ENCODE data around the gene DBT. TPM values are rescaled to one million over a fixed set of nuclear protein-coding genes. Genes with fewer than 3 reads are reported as not detected.

DBT gene
- total RNA-seq, 1 donor = 6.9 TPM

- Histone ChIP-seq H3K27ac (ENCODE audit: low read depth, low read length) (no peak overlapping the region), H3K79me2 (ENCODE audit: insufficient read depth, low read length) (no peaks in the 10 kb centered on the region), H3K27me3 (ENCODE audit: insufficient read depth, low read length) (no peaks in the 10 kb centered on the region), H3K4me1 (ENCODE audit: insufficient read depth, low read length) (no peaks in the 10 kb centered on the region), H3K4me3 (ENCODE audit: insufficient read depth, low read length) (no peak overlapping the region), H2AFZ (ENCODE audit: low read length) (no peak overlapping the region), H4K20me1 (ENCODE audit: insufficient read depth, low read length) (no peaks in the 10 kb centered on the region), H3K4me2 (ENCODE audit: insufficient read depth, low read length) (no peak overlapping the region), H3K36me3 (ENCODE audit: insufficient read depth, low read length) (no peaks in the 10 kb centered on the region), H3K9me3 (ENCODE audit: low read depth, low read length) (no peaks in the 10 kb centered on the region)
- DNase-seq (ENCODE audit: insufficient read length, low spot score, missing footprints) = no peak
- no peak for TF ChIP-seq CTCF (IDR thresholded peaks at IDR 0.05; ENCODE audit: extremely low read depth, low read depth, low read length)
Observed at GRCh38 chr1:100222428-100222827, 27.2 kb downstream of the DBT start.

GRCh38 chr1:100219883-100220282 lies 29.8 kb downstream of the DBT start:
- no peak for TF ChIP-seq CTCF (IDR thresholded peaks at IDR 0.05; ENCODE audit: extremely low read depth, low read depth, low read length)
- no peak overlapping the region for H2AFZ ChIP-seq (ENCODE audit: low read length)
- no peaks in the 10 kb centered on the region for H3K27me3 ChIP-seq (ENCODE audit: insufficient read depth, low read length)
- H3K36me3 ChIP-seq (ENCODE audit: insufficient read depth, low read length) = peaks cover 9% of the 10 kb centered on the region
- H3K4me2 ChIP-seq (ENCODE audit: insufficient read depth, low read length) = no peak overlapping the region
- no peaks in the 10 kb centered on the region for H4K20me1 ChIP-seq (ENCODE audit: insufficient read depth, low read length)
- H3K27ac ChIP-seq (ENCODE audit: low read depth, low read length) = no peak overlapping the region
- DNase-seq (ENCODE audit: insufficient read length, low spot score, missing footprints) = no peak
- no peaks in the 10 kb centered on the region for H3K79me2 ChIP-seq (ENCODE audit: insufficient read depth, low read length)
- no peaks in the 10 kb centered on the region for H3K4me1 ChIP-seq (ENCODE audit: insufficient read depth, low read length)
- H3K9me3 ChIP-seq (ENCODE audit: low read depth, low read length) = no peaks in the 10 kb centered on the region
- no peak overlapping the region for H3K4me3 ChIP-seq (ENCODE audit: insufficient read depth, low read length)

GRCh38 chr1:100219457-100219856 lies 30.2 kb downstream of the DBT start:
- Histone ChIP-seq H3K4me1 (ENCODE audit: insufficient read depth, low read length) (no peaks in the 10 kb centered on the region), H3K9me3 (ENCODE audit: low read depth, low read length) (no peaks in the 10 kb centered on the region), H3K36me3 (ENCODE audit: insufficient read depth, low read length) (peaks cover 13% of the 10 kb centered on the region), H4K20me1 (ENCODE audit: insufficient read depth, low read length) (no peaks in the 10 kb centered on the region), H3K79me2 (ENCODE audit: insufficient read depth, low read length) (no peaks in the 10 kb centered on the region), H3K4me3 (ENCODE audit: insufficient read depth, low read length) (no peak overlapping the region), H3K27ac (ENCODE audit: low read depth, low read length) (no peak overlapping the region), H3K27me3 (ENCODE audit: insufficient read depth, low read length) (no peaks in the 10 kb centered on the region), H2AFZ (ENCODE audit: low read length) (no peak overlapping the region), H3K4me2 (ENCODE audit: insufficient read depth, low read length) (no peak overlapping the region)
- DNase-seq (ENCODE audit: insufficient read length, low spot score, missing footprints) = no peak
- no peak for TF ChIP-seq CTCF (IDR thresholded peaks at IDR 0.05; ENCODE audit: extremely low read depth, low read depth, low read length)

GRCh38 chr1:100217834-100218233 lies 31.8 kb downstream of the DBT start:
- Histone ChIP-seq H3K9me3 (ENCODE audit: low read depth, low read length) (no peaks in the 10 kb centered on the region), H3K79me2 (ENCODE audit: insufficient read depth, low read length) (no peaks in the 10 kb centered on the region), H3K27ac (ENCODE audit: low read depth, low read length) (no peak overlapping the region), H3K4me3 (ENCODE audit: insufficient read depth, low read length) (no peak overlapping the region), H2AFZ (ENCODE audit: low read length) (no peak overlapping the region), H3K4me1 (ENCODE audit: insufficient read depth, low read length) (no peaks in the 10 kb centered on the region), H3K27me3 (ENCODE audit: insufficient read depth, low read length) (no peaks in the 10 kb centered on the region), H4K20me1 (ENCODE audit: insufficient read depth, low read length) (no peaks in the 10 kb centered on the region), H3K36me3 (ENCODE audit: insufficient read depth, low read length) (peaks cover 17% of the 10 kb centered on the region), H3K4me2 (ENCODE audit: insufficient read depth, low read length) (no peak overlapping the region)
- DNase-seq (ENCODE audit: insufficient read length, low spot score, missing footprints) = no peak
- no peak for TF ChIP-seq CTCF (IDR thresholded peaks at IDR 0.05; ENCODE audit: extremely low read depth, low read depth, low read length)

Data from osteoblast (primary cell).